ENCODE measurements around the gene NOCT. TPM values are rescaled to one million over a fixed set of nuclear protein-coding genes. Genes with fewer than 3 reads are reported as not detected.

The NOCT gene
- total RNA-seq, 1 experiment from 2014 or later = 17.1 TPM

GRCh38 chr4:138979742-138980141 lies 35.8 kb upstream of the NOCT start:
- no TSS peak for BruUV-seq (replicated peaks)
- DNase-seq (ENCODE audit: low read depth, low spot score) = no peak
- ATAC-seq = no peak
- TF ChIP-seq TCF7L2 (IDR thresholded peaks at IDR 0.05; ENCODE audit: low read depth, low read length) = no peak
- no peak for TF ChIP-seq REST (IDR thresholded peaks at IDR 0.05; ENCODE audit: insufficient read depth in 1 of 2, low read depth in 2 of 2, low read length in 1 of 2)
- no peak for TF ChIP-seq CTCF (IDR thresholded peaks at IDR 0.05)
- TF ChIP-seq SIN3A (IDR thresholded peaks at IDR 0.05; ENCODE audit: borderline replicate concordance, insufficient read depth, low read depth, low read length) = no peak
- TF ChIP-seq POLR2AphosphoS5 (IDR thresholded peaks at IDR 0.05; ENCODE audit: low read depth, low read length) = no peak
- Histone ChIP-seq H3K27me3 (ENCODE audit: control insufficient read depth, insufficient read depth, low read length) (no peaks in the 10 kb centered on the region), H3K9me3 (ENCODE audit: control insufficient read depth, insufficient read depth, low read depth, low read length) (no peaks in the 10 kb centered on the region), H3K27ac (ENCODE audit: low read length) (no peak overlapping the region), H3K36me3 (ENCODE audit: control insufficient read depth, insufficient read depth, low read length) (no peaks in the 10 kb centered on the region), H3K4me3 (ENCODE audit: low read depth in 2 of 2, low read length in 2 of 2) (no peak overlapping the region), H3K4me1 (ENCODE audit: control insufficient read depth, insufficient read depth, low read length) (peaks cover 3% of the 10 kb centered on the region; the same call in 1 of the 2 replicates)
- CTCF ChIA-PET = no interaction called here
- in situ Hi-C loops (cut with HindIII; ENCODE audit: low pct_unique_long_range_greater_than_20kb, low sequenced_read_pairs) = no loop called here
- intact Hi-C loops (cut with micrococcal nuclease; ENCODE audit: unreplicated experiment) = no loop called here
- POLR2A ChIA-PET = no interaction called here

GRCh38 chr4:138981930-138982390 lies 33.6 kb upstream of the NOCT start:
- Histone ChIP-seq H3K9me3 (ENCODE audit: control insufficient read depth, insufficient read depth, low read depth, low read length) (no peaks in the 10 kb centered on the region), H3K4me1 (ENCODE audit: control insufficient read depth, insufficient read depth, low read length) (peaks cover 3% of the 10 kb centered on the region; the same call in 1 of the 2 replicates), H3K4me3 (ENCODE audit: low read depth in 2 of 2, low read length in 2 of 2) (no peak overlapping the region), H3K27me3 (ENCODE audit: control insufficient read depth, insufficient read depth, low read length) (no peaks in the 10 kb centered on the region), H3K27ac (ENCODE audit: low read length) (no peak overlapping the region), H3K36me3 (ENCODE audit: control insufficient read depth, insufficient read depth, low read length) (no peaks in the 10 kb centered on the region)
- TF ChIP-seq POLR2AphosphoS5 (IDR thresholded peaks at IDR 0.05; ENCODE audit: low read depth, low read length) = no peak
- no peak for TF ChIP-seq TCF7L2 (IDR thresholded peaks at IDR 0.05; ENCODE audit: low read depth, low read length)
- no peak for TF ChIP-seq SIN3A (IDR thresholded peaks at IDR 0.05; ENCODE audit: borderline replicate concordance, insufficient read depth, low read depth, low read length)
- TF ChIP-seq REST (IDR thresholded peaks at IDR 0.05; ENCODE audit: insufficient read depth in 1 of 2, low read depth in 2 of 2, low read length in 1 of 2) = no peak
- no peak for TF ChIP-seq CTCF (IDR thresholded peaks at IDR 0.05)
- intact Hi-C loops (cut with micrococcal nuclease; ENCODE audit: unreplicated experiment) (no loop called here), in situ Hi-C loops (cut with HindIII; ENCODE audit: low pct_unique_long_range_greater_than_20kb, low sequenced_read_pairs) (no loop called here)
- POLR2A ChIA-PET = no interaction called here
- CTCF ChIA-PET = no interaction called here
- DNase-seq (ENCODE audit: low read depth, low spot score) (no peak), ATAC-seq (no peak)
- no TSS peak for BruUV-seq (replicated peaks)

All from Panc1 (cell line).